ENCODE measurements around the gene KIF20A. TPM values are rescaled to one million over a fixed set of nuclear protein-coding genes. Genes with fewer than 3 reads are reported as not detected.
"Not testable (repeated sequence)": the region's sequence is repeated elsewhere in the genome, so short reads cannot be mapped to it uniquely, and the experiment has no call there.

Gene KIF20A
- polyA plus RNA-seq (ENCODE audit: insufficient read length) = 17.5 TPM

DNA sequence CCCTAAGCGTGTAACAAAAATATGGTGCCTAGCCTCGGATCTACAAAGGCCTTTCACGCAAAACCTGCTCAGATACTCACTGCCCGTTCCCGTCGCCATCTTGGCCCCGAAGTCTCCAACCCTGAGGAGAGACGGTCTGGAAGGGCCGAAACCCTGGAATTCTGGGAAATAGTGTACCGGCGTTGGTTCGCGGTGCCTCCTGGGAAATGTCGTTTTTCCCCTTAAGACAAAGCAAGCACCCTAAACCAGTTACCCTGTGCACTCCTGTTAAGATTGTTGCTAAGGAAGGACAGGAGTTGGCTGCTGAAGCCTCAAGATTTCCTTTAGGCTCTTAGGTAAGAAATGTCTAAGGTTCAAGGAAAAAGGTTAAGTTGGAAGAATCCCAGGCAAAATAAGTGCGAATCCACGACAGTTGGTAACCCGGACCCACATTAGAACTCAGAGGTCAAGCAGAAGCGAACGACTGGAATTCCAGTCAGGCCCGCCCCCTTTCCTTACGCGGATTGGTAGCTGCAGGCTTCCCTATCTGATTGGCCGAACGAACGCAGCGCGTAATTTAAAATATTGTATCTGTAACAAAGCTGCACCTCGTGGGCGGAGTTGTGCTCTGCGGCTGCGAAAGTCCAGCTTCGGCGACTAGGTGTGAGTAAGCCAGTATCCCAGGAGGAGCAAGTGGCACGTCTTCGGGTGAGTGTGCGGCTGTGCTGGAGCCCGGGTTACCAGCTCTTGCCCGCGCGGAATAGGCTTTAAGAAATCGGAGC is at the start of gene KIF20A, which contains the start of gene BRD8:
KIF20A (plus strand) TSS at position 597 of the 761 bp plus-strand sequence. CDS start 569 bp downstream, outside the sequence.
BRD8 (minus strand) TSS at position 115 of the 761 bp plus-strand sequence; CDS start at position 99, 16 bp downstream.
- DNase-seq = peak; percentile 96

DNA sequence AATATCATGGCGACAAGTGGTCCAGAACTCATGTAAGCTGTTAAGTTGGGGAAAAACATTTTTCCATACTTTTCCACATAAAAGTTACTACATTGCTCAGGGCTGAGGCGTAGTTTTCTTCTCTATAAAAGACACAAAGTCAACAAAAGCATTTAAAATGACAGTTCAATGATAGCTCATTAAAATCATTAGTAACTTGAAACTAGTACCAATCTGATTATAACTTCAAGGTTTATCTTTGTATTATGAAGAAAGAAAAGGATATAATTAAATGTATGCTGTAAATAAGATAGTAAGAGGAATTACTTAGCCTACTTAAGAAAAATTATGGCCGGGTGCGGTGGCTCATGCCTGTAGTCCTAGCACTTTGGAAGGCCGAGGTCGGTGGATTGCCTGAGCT is 49.6 kb upstream of the KIF20A start:
- DNase-seq = no peak

- no peak for DNase-seq
Measured at GRCh38 chr5:138132543-138132942, 46.4 kb upstream of the KIF20A start.

GRCh38 chr5:138138949-138139780 is 39.7 kb upstream of the KIF20A start, which contains the start of gene NME5:
Gene NME5, minus strand, starts transcription at chr5:138139428. Its CDS starts 648 bp downstream, at chr5:138138780.
- DNase-seq = peak; percentile 49

DNA sequence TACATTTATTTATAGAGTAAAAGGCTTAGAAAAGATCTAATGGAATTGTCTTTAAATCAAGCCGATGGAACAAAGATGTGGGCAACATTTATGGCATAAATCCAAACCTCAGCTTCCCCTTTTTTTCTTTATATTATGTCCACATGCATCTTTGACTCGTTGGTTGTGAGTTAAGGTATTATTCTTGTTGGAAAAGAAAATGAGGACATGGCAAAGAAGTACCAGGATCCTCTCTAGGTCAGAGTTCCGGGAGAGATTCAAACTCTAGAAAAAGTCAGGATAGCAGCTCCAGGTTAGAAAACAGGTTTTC is 39.2 kb upstream of the KIF20A start:
- no peak for DNase-seq

DNA sequence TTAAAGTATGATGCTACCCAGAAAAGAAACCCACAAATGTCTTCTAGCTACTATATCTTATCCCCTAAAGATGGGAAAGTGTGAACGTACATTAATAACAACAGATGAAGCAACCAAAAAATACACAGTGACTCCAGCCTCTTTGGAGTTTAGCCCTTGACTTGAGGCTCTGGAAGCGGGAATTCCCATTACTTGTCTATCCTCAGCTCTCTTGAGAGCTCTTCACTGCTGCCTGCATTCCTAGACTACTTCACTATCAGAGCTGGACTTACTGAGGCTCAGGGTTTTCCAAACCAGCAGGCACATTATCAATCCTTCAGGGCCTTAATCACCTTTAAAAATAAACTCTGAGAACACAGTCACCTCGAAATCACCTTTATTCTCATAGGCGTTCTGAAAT is 38.6 kb upstream of the KIF20A start:
- no peak for DNase-seq

GRCh38 chr5:138141734-138142133 is 37.2 kb upstream of the KIF20A start:
- DNase-seq = no peak

- not testable (repeated sequence) for DNase-seq
Measured at GRCh38 chr5:138143578-138143977, 35.3 kb upstream of the KIF20A start.

DNA sequence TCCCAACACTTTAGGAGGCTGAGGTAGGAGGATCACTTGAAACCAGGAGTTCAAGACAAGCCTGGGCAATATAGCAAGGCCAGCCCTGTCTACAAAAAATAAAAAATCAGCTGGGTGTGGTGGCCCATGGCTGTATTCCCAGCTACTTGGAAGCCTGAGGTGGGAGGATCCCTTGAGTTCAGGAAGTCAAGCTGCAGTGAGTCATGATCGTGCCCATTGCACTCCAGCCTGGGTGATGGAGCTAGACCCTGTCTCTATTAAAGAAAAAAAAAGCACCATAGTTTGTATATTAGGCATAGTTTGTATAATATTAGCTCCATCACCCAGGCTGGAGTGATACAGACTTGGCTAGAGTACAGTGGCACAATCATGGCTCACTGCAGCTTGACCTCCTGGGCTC is 30.1 kb upstream of the KIF20A start:
- DNase-seq = no peak

DNA sequence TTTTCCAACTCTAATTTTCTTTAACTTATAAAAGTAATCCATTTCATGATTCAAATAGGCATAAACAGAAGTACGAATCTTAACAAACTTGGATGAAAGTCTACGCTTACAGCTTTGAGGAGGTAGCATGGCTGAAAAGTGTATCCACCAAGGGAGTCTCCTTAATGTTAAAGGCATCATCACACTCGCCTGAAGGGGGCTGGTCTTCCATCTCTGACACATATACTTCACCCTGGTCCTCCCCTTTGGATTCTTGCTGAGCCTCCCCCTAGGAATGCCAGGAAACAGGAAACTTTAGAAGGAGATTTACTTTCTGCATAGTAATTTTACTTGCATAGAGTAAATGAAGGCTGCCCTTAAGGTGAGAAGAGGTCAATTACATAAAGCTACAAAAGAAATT is 29.4 kb upstream of the KIF20A start:
- DNase-seq = no peak

DNA sequence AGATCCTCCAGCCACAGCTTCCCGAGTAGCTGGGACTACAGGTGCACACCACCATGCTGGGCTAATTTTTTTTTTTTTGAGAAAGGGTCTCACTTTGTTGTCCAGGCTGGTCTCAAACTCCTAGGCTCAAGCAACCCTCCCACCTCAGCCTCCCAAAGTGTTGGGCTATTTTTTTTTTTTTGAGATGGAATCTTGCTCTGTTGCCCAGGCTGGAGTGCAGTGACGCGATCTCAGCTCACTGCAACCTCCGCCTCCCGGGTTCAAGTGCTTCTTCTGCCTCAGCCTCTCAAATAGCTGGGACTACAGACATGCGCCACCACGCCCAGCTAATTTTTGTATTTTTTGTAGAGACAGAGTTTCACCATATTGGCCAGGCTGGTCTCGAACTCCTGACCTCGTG is 22.9 kb upstream of the KIF20A start:
- DNase-seq = not testable (repeated sequence)

DNA sequence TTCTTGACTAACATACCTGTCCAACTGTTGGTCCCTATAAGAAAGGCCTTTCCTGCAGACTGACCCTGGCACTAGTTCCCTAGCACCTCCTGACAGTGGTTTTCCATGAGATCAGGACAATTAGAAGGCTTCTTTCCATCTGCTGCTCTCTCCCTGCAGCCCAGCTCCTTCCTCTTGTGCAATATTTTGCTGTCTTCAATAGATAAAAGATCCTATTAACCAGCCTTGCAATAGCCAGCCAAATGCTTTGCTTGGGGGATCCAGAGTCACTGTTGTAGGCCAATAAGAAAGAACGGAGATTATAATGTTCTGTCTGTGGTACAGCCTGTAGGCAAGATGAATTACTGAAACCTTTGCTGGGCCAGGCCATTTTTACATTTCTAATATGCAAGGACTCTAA is 21.3 kb upstream of the KIF20A start:
- no peak for DNase-seq

GRCh38 chr5:138159666-138160065 is 19.2 kb upstream of the KIF20A start:
- no peak for DNase-seq

DNA sequence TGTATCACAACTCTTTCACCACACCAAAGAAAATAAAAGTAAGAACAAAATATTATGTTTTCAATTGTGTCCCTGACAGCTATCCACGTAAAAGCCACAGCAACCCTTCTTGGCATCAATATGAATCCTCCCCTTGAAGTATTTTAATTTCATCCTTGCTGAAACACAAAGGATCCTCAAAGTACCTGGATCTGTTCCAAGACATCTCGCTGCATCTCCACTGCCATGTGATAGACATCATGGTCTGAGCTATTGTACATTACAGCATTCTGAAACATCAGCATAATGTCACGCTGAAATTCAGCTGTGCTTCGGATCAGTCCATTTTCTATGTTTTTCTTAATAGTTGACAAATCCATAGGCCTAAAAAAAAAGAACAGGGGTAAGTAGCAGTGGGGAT is 18.2 kb upstream of the KIF20A start:
- DNase-seq = no peak

- no peak for DNase-seq
Measured at GRCh38 chr5:138163721-138164120, 15.2 kb upstream of the KIF20A start.

DNA sequence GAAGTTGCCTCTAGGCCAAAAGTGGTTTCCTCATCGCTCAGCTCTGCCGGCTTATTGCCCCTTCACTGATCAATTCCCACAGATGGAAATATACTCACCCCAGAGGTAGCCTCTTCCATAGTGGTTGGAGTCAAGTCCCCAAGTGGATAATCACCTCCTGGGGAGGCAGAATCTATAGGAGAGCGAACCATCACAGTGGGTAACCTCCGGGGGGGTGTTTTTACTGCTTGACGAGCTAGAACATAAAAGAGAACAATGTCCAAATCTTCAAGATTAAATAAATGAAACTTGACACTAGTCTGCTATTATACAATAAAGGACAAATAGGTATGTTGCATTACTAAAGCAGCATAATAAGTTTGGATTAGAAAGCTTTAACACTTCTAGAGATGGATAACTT is 9.8 kb upstream of the KIF20A start:
- no peak for DNase-seq

DNA sequence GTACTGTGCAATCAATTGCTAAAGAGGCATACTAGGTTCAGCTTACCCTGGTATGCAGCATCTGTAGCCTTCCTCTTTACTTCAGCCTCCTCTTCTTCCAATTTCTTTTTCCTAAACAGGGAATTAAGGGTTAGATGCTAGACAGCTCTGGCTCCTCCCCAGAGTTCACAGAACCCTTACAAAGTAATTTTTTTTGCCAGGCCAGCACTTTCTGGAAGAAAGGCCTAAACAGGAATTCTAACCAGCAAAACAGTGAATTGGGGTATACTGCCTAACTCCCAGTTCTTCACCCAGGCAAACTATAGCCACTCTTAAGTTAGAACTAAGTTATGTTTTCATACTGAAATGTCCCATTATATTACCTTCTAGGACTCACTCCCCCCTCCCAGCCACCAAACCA is 8.6 kb upstream of the KIF20A start:
- DNase-seq = no peak

DNA sequence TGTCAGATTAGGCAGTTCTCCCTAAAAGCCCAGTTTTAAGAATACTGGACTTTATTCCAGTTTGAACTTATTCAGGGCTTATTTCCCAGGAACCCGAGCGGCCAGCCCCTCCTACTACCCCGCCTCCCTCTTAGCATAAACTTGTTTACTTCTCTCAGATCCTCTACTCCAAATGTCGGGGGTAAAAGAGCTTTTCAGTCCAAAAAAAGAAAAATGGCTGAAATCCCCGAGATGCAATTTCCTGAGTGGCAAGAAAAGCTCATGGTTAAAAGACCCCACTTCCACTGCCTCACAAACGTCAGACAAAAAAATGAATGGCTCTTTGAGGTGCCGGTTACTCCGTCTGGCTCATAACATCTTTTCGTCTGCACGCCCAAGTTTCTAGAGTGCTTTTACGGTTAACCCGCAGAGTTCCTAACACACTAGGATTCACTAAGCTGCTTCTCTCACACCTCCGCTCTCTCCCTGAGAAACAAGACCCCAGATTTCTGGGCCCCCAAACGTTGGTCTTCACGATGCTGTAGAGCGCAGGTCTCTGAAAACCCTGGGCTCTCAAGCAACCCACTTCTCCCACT is 884 bp upstream of the KIF20A start:
- peak; percentile 15 for DNase-seq

- no peak for DNase-seq
Measured at GRCh38 chr5:138179277-138179857, 455 bp downstream of the KIF20A start.

- peak; percentile 10 for DNase-seq
Measured at GRCh38 chr5:138180183-138180782, 1.4 kb downstream of the KIF20A start.

GRCh38 chr5:138180841-138181240 is 1.9 kb downstream of the KIF20A start:
- DNase-seq = no peak

DNA sequence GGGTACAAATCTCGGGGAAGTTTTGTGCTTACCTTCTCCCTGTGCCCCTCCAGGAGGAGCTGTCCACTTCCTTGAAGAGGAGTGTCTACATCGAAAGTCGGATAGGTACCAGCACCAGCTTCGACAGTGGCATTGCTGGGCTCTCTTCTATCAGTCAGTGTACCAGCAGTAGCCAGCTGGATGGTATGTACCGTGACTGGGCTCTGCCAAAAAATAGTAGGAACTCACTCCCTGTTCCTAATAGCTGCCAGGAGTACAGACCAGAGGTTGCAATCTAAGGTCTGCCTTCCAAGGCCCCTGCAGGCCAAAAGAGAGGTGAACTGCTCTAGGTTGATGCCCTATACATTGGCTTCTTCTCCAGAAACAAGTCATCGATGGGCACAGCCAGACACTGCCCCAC is 3.9 kb downstream of the KIF20A start:
- no peak for DNase-seq
